Measurements from ENCODE around the gene MYOG. TPM values are rescaled to one million over a fixed set of nuclear protein-coding genes. Genes with fewer than 3 reads are reported as not detected.

The MYOG gene
- total RNA-seq, 4 donors from 2014 or later = not detected

DNA sequence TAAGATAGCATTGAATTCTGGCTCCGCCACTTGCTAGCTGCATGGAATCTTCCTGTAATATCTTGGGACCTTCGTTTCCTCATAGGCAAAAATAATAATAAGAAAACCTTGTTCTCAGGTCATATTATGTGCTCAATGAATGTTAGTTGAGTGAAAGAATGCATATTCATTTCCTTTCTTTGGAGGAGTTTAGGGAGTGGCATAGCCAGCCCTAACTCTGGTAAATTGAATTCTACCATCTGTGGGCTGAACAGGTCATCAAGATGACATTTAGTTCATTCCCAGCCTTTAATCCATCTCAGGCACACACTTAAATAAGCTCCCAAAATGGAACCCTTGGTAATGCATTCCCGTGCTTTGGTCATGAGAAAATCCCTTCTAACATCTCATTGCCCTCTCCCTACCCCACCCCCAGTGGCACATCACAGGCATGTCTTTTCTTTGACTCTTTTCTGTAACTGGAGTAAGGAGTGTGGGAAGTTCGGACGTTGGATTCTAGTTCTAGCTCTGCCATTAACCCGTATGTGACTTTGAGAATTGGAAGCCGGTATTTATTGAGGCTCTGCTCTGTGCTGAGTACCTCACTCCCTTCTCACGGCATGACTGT lies 13.2 kb upstream of the MYOG start:
- Histone ChIP-seq H3K4me1 (no peaks in the 10 kb centered on the region), H3K4me3 (no peak overlapping the region), H3K36me3 (no peaks in the 10 kb centered on the region), H3K27ac (no peak overlapping the region), H3K27me3 (no peaks in the 10 kb centered on the region), H3K9me3 (peaks cover 13% of the 10 kb centered on the region)
- WGBS = 85% methylated on average over 8 of the region's 8 CpGs
- no peak for DNase-seq (ENCODE audit: low spot score in 2 of 2)
- no peak for TF ChIP-seq POLR2A (IDR thresholded peaks at IDR 0.05)
- no peak for TF ChIP-seq POLR2AphosphoS5 (IDR thresholded peaks at IDR 0.05)
- TF ChIP-seq, protein P1, sequence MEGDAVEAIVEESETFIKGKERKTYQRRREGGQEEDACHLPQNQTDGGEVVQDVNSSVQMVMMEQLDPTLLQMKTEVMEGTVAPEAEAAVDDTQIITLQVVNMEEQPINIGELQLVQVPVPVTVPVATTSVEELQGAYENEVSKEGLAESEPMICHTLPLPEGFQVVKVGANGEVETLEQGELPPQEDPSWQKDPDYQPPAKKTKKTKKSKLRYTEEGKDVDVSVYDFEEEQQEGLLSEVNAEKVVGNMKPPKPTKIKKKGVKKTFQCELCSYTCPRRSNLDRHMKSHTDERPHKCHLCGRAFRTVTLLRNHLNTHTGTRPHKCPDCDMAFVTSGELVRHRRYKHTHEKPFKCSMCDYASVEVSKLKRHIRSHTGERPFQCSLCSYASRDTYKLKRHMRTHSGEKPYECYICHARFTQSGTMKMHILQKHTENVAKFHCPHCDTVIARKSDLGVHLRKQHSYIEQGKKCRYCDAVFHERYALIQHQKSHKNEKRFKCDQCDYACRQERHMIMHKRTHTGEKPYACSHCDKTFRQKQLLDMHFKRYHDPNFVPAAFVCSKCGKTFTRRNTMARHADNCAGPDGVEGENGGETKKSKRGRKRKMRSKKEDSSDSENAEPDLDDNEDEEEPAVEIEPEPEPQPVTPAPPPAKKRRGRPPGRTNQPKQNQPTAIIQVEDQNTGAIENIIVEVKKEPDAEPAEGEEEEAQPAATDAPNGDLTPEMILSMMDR (IDR thresholded peaks at IDR 0.05) = no peak
- no peak for TF ChIP-seq EP300 (IDR thresholded peaks at IDR 0.05)

DNA sequence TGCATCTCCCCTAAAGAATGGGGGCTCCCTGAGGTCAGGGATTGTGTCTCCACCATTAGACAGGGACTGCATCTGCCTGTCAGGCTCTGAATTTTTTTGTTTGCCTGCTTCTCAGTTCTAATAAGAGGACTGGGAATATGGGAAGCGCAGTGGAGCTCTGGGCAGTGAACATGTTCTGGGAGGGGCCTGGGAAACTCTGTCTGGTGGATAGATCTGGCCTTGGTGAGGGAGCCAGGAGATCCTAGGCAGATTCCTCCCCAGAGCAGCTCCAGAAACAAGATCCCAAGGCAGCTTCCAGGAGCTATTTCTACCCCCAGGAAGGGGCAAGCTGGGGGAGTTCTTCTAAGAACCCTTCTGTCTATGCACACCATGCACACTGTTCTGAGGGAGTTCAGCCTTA lies 12.6 kb upstream of the MYOG start:
- 83% methylated on average over 1 of the region's 1 CpG for WGBS
- no peaks in the 10 kb centered on the region for H3K27me3 ChIP-seq
- H3K27ac ChIP-seq = no peak overlapping the region
- DNase-seq (ENCODE audit: low spot score in 2 of 2) = no peak
- H3K4me1 ChIP-seq = no peaks in the 10 kb centered on the region
- no peaks in the 10 kb centered on the region for H3K36me3 ChIP-seq
- TF ChIP-seq, protein P1 (IDR thresholded peaks at IDR 0.05) = no peak
- TF ChIP-seq POLR2AphosphoS5 (IDR thresholded peaks at IDR 0.05) (no peak), POLR2A (IDR thresholded peaks at IDR 0.05) (no peak), EP300 (IDR thresholded peaks at IDR 0.05) (no peak)
- H3K9me3 ChIP-seq = peaks cover 13% of the 10 kb centered on the region
- H3K4me3 ChIP-seq = no peak overlapping the region

DNA sequence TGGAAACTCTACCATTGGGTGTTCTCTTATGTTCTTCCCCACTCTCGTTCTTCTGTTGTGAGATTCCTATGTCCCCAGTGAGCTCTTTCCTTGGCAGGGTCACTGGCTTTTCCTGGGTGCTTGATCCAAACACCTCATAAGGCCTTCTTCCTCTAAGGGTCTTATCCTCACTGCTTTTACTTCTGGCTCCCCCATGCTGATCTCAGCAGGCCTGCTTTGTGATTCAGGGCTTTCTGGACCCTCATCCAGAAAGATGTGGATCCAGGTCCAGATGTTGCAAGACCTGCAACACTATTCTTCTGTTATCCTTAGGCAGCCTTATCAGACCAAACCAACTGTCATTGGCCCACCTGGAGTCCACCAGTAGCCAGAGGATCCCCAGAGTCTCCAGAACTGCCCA lies 11.2 kb upstream of the MYOG start:
- Histone ChIP-seq H3K9me3 (peaks cover 13% of the 10 kb centered on the region), H3K4me3 (no peak overlapping the region), H3K4me1 (no peaks in the 10 kb centered on the region), H3K27ac (no peak overlapping the region), H3K36me3 (no peaks in the 10 kb centered on the region), H3K27me3 (no peaks in the 10 kb centered on the region)
- WGBS = 79% methylated on average over 1 of the region's 1 CpG
- DNase-seq (ENCODE audit: low spot score in 2 of 2) = no peak
- TF ChIP-seq POLR2A (IDR thresholded peaks at IDR 0.05) (no peak), POLR2AphosphoS5 (IDR thresholded peaks at IDR 0.05) (no peak), EP300 (IDR thresholded peaks at IDR 0.05) (no peak)
- TF ChIP-seq, protein P1 (IDR thresholded peaks at IDR 0.05) = no peak

DNA sequence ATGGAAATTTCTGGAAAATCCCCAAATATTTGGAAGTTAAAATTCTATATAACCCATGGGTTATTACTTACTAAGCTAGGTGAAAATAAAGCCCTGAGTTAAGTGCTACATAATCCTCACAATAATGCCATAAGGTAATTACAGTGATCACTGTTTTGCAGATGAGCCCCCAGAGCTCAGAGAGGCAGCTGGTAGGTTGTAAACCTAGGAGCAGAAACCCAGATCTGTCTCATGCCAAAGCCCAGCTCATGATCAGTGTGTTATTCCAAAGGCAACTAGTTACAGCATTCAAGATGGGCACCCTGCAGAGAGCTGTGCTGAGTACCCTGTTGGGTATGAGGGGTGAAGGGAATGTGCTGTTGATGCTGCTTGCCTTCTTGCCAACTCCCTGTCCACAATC lies 10.8 kb upstream of the MYOG start:
- TF ChIP-seq, protein P1 (IDR thresholded peaks at IDR 0.05) = no peak
- no peak for TF ChIP-seq POLR2AphosphoS5 (IDR thresholded peaks at IDR 0.05)
- no peak for TF ChIP-seq POLR2A (IDR thresholded peaks at IDR 0.05)
- no peak for TF ChIP-seq EP300 (IDR thresholded peaks at IDR 0.05)
- Histone ChIP-seq H3K4me1 (no peaks in the 10 kb centered on the region), H3K9me3 (peaks cover 13% of the 10 kb centered on the region), H3K36me3 (no peaks in the 10 kb centered on the region), H3K27ac (no peak overlapping the region), H3K27me3 (no peaks in the 10 kb centered on the region), H3K4me3 (no peak overlapping the region)
- no peak for DNase-seq (ENCODE audit: low spot score in 2 of 2)

DNA sequence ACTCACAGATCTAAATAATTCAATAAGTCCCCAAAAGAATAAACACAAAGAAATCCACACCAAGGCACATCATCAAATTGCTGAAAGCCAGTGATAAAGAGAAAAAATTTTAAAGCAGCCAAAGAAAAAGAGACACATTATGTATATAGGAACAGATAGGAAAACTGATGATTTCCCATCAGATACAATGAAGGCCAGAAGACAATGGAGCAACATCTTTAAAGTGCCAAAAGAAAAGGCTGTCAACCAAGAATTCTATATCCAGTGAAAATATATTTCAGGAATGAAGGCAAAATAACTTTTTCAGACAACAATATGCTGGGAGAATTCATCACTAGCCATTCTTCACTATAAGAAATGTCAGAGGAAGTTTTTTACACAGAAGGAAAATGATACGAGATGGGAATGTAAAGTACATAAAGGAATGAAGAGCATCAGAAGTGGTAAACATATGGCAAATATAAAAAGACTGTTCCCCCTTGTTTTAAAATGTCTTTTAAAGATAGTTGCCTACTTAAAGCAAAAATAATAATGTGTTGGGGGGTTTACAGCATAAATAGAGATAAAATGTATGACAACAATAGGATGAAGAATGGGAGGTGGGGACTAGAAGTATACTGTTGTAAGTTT lies 9.4 kb upstream of the MYOG start:
- no peak overlapping the region for H3K4me3 ChIP-seq

More for the DNA sequence above, 9.4 kb upstream of the MYOG start:
- no peak for DNase-seq (ENCODE audit: low spot score in 2 of 2)
- WGBS = 90% methylated on average over 1 of the region's 1 CpG
- Histone ChIP-seq H3K4me1 (no peaks in the 10 kb centered on the region), H3K27ac (no peak overlapping the region), H3K27me3 (no peaks in the 10 kb centered on the region), H3K9me3 (peaks cover 13% of the 10 kb centered on the region), H3K36me3 (no peaks in the 10 kb centered on the region)
- TF ChIP-seq POLR2A (IDR thresholded peaks at IDR 0.05) = no peak
- no peak for TF ChIP-seq POLR2AphosphoS5 (IDR thresholded peaks at IDR 0.05)
- no peak for TF ChIP-seq EP300 (IDR thresholded peaks at IDR 0.05)
- TF ChIP-seq, protein P1 (IDR thresholded peaks at IDR 0.05) = no peak

Measured in suprapubic skin (tissue), 4 donors.